Thyroid gland (tissue), 4 donors: ENCODE results near the gene SMG6.

ENCODE experiments used
- CTCF ChIP-seq, 6 experiments: fragments of 200-600 bp in 3 of 6; fragments of 450-650 bp in 3 of 6; sonication (generic) in 3 of 6; IDR thresholded peaks; one replicate each; pipeline ENCODE4 v1.5.1; 2016 to 2019; ENCODE audit warnings: antibody characterized with exemption in 6 of 6, mild to moderate bottlenecking in 2 of 6, inconsistent platforms in 1 of 6, moderate library complexity in 1 of 6
- POLR2A ChIP-seq, 2 donors: fragments of 450-650 bp; IDR thresholded peaks; one replicate each; pipeline ENCODE4 v1.6.1; 2017; ENCODE audit warnings: antibody characterized with exemption in 2 of 2, mild to moderate bottlenecking in 2 of 2, moderate library complexity in 1 of 2

GRCh38 chr17:2025220-2025621 lies 278.4 kb downstream of the SMG6 start, which contains the start of gene RTN4RL1:
- TF ChIP-seq CTCF (IDR thresholded peaks at IDR 0.05) (no peak), POLR2A (IDR thresholded peaks at IDR 0.05) (no peak)
